ENCODE measurements around the gene ANKRD29.

Gene ANKRD29, protein sequence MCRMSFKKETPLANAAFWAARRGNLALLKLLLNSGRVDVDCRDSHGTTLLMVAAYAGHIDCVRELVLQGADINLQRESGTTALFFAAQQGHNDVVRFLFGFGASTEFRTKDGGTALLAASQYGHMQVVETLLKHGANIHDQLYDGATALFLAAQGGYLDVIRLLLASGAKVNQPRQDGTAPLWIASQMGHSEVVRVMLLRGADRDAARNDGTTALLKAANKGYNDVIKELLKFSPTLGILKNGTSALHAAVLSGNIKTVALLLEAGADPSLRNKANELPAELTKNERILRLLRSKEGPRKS
- total RNA-seq, result 0.35 to 0.52 (median 0.39) reads per million in 3 donors

GRCh38 chr18:23662309-23663263 lies at the start of gene ANKRD29:
ANKRD29 (minus strand) TSS chr18:23662911; CDS start chr18:23662730, 181 bp downstream.
- no peaks in the 10 kb centered on the region for H3K27me3 ChIP-seq (replicated peaks; ENCODE audit: control insufficient read depth, insufficient read depth, low read length, poor library complexity, severe bottlenecking)
- H3K27ac ChIP-seq (ENCODE audit: insufficient read depth, low read length, poor library complexity, severe bottlenecking), result no peak within 1 kb of the TSS
- H3K4me1 ChIP-seq (ENCODE audit: control insufficient read depth, insufficient read depth, low read length, poor library complexity, severe bottlenecking), result peaks cover 10% of the 10 kb centered on the region
- peak within 1 kb of the TSS; percentile 66 for H3K4me3 ChIP-seq (ENCODE audit: insufficient read depth, low read depth, low read length, poor library complexity, severe bottlenecking)
- DNase-seq, result peak; percentile 25 to 42 (median 32)
- H3K9me3 ChIP-seq (ENCODE audit: control insufficient read depth, low read length), result no peaks in the 10 kb centered on the region
- no peaks in the 10 kb centered on the region for H3K36me3 ChIP-seq (ENCODE audit: control insufficient read depth, insufficient read depth, low read length)

DNA sequence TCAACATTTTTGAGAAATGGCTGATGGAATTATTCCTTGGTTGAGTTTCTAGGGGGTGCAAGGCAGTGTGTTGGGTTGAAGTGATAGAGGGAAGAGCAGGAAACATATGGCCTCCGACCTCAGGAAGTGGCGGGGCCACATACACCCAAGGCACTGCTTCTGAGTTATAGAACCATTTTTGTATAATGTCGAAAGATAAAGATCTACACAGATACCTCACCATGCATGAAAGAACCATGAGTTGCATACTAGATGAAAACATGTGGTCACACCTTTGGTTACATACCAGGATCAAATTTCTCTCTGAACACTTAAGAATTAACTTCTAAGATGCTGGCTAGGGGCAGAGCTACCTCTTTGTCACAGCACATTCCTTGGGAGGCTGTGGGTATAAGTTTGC lies 49.7 kb upstream of the ANKRD29 start:
- Histone ChIP-seq H3K27ac (ENCODE audit: insufficient read depth, low read length, poor library complexity, severe bottlenecking) (no peak overlapping the region), H3K4me1 (ENCODE audit: control insufficient read depth, insufficient read depth, low read length, poor library complexity, severe bottlenecking) (no peaks in the 10 kb centered on the region), H3K9me3 (ENCODE audit: control insufficient read depth, low read length) (no peaks in the 10 kb centered on the region), H3K4me3 (ENCODE audit: insufficient read depth, low read depth, low read length, poor library complexity, severe bottlenecking) (no peak overlapping the region), H3K36me3 (ENCODE audit: control insufficient read depth, insufficient read depth, low read length) (no peaks in the 10 kb centered on the region), H3K27me3 (replicated peaks; ENCODE audit: control insufficient read depth, insufficient read depth, low read length, poor library complexity, severe bottlenecking) (no peaks in the 10 kb centered on the region)
- DNase-seq, result no peak

- H3K4me3 ChIP-seq (ENCODE audit: insufficient read depth, low read depth, low read length, poor library complexity, severe bottlenecking), result no peak overlapping the region
- DNase-seq, result no peak
- H3K36me3 ChIP-seq (ENCODE audit: control insufficient read depth, insufficient read depth, low read length), result no peaks in the 10 kb centered on the region
- no peaks in the 10 kb centered on the region for H3K9me3 ChIP-seq (ENCODE audit: control insufficient read depth, low read length)
- H3K27ac ChIP-seq (ENCODE audit: insufficient read depth, low read length, poor library complexity, severe bottlenecking), result no peak overlapping the region
- no peaks in the 10 kb centered on the region for H3K27me3 ChIP-seq (replicated peaks; ENCODE audit: control insufficient read depth, insufficient read depth, low read length, poor library complexity, severe bottlenecking)
- H3K4me1 ChIP-seq (ENCODE audit: control insufficient read depth, insufficient read depth, low read length, poor library complexity, severe bottlenecking), result no peaks in the 10 kb centered on the region
Measured at GRCh38 chr18:23711426-23711825, 48.7 kb upstream of the ANKRD29 start.

DNA sequence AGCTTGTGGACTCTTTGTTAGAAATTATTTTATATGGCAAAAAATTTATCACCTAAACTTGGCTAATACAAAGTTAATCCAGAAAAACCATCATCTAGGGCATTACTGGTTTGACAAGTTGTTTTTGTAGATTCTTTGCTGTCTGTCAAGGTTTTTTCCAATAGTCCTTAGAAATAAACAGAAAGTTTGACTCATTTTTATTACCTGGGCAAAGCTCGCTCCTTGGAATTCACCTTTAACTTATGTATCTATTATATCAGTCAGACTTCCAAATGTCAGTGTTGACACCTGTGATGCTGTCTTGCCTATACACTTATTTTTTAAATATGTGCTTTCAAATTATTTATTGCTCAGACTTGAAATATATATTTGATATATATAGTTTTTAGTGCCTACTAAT lies 48.2 kb upstream of the ANKRD29 start:
- no peak overlapping the region for H3K27ac ChIP-seq (ENCODE audit: insufficient read depth, low read length, poor library complexity, severe bottlenecking)

GRCh38 chr18:23710068-23710527 lies 47.4 kb upstream of the ANKRD29 start:
- Histone ChIP-seq H3K4me3 (ENCODE audit: insufficient read depth, low read depth, low read length, poor library complexity, severe bottlenecking) (no peak overlapping the region), H3K27ac (ENCODE audit: insufficient read depth, low read length, poor library complexity, severe bottlenecking) (no peak overlapping the region), H3K36me3 (ENCODE audit: control insufficient read depth, insufficient read depth, low read length) (no peaks in the 10 kb centered on the region), H3K4me1 (ENCODE audit: control insufficient read depth, insufficient read depth, low read length, poor library complexity, severe bottlenecking) (no peaks in the 10 kb centered on the region), H3K9me3 (ENCODE audit: control insufficient read depth, low read length) (no peaks in the 10 kb centered on the region), H3K27me3 (replicated peaks; ENCODE audit: control insufficient read depth, insufficient read depth, low read length, poor library complexity, severe bottlenecking) (no peaks in the 10 kb centered on the region)
- DNase-seq, result no peak

More for the DNA sequence above, 48.2 kb upstream of the ANKRD29 start:
- Histone ChIP-seq H3K4me1 (ENCODE audit: control insufficient read depth, insufficient read depth, low read length, poor library complexity, severe bottlenecking) (no peaks in the 10 kb centered on the region), H3K27me3 (replicated peaks; ENCODE audit: control insufficient read depth, insufficient read depth, low read length, poor library complexity, severe bottlenecking) (no peaks in the 10 kb centered on the region), H3K36me3 (ENCODE audit: control insufficient read depth, insufficient read depth, low read length) (no peaks in the 10 kb centered on the region), H3K4me3 (ENCODE audit: insufficient read depth, low read depth, low read length, poor library complexity, severe bottlenecking) (no peak overlapping the region), H3K9me3 (ENCODE audit: control insufficient read depth, low read length) (no peaks in the 10 kb centered on the region)
- DNase-seq, result no peak

- H3K36me3 ChIP-seq (ENCODE audit: control insufficient read depth, insufficient read depth, low read length), result no peaks in the 10 kb centered on the region
- no peaks in the 10 kb centered on the region for H3K4me1 ChIP-seq (ENCODE audit: control insufficient read depth, insufficient read depth, low read length, poor library complexity, severe bottlenecking)
- no peaks in the 10 kb centered on the region for H3K9me3 ChIP-seq (ENCODE audit: control insufficient read depth, low read length)
- no peak overlapping the region for H3K27ac ChIP-seq (ENCODE audit: insufficient read depth, low read length, poor library complexity, severe bottlenecking)
- DNase-seq, result no peak
- no peaks in the 10 kb centered on the region for H3K27me3 ChIP-seq (replicated peaks; ENCODE audit: control insufficient read depth, insufficient read depth, low read length, poor library complexity, severe bottlenecking)
- H3K4me3 ChIP-seq (ENCODE audit: insufficient read depth, low read depth, low read length, poor library complexity, severe bottlenecking), result no peak overlapping the region
Measured at GRCh38 chr18:23706971-23707640, 44.4 kb upstream of the ANKRD29 start.

- no peak overlapping the region for H3K27ac ChIP-seq (ENCODE audit: insufficient read depth, low read length, poor library complexity, severe bottlenecking)
- no peaks in the 10 kb centered on the region for H3K36me3 ChIP-seq (ENCODE audit: control insufficient read depth, insufficient read depth, low read length)
- no peaks in the 10 kb centered on the region for H3K4me1 ChIP-seq (ENCODE audit: control insufficient read depth, insufficient read depth, low read length, poor library complexity, severe bottlenecking)
- DNase-seq, result no peak
- no peaks in the 10 kb centered on the region for H3K27me3 ChIP-seq (replicated peaks; ENCODE audit: control insufficient read depth, insufficient read depth, low read length, poor library complexity, severe bottlenecking)
- H3K4me3 ChIP-seq (ENCODE audit: insufficient read depth, low read depth, low read length, poor library complexity, severe bottlenecking), result no peak overlapping the region
- H3K9me3 ChIP-seq (ENCODE audit: control insufficient read depth, low read length), result no peaks in the 10 kb centered on the region
Measured at GRCh38 chr18:23704806-23705205, 42.1 kb upstream of the ANKRD29 start.

DNA sequence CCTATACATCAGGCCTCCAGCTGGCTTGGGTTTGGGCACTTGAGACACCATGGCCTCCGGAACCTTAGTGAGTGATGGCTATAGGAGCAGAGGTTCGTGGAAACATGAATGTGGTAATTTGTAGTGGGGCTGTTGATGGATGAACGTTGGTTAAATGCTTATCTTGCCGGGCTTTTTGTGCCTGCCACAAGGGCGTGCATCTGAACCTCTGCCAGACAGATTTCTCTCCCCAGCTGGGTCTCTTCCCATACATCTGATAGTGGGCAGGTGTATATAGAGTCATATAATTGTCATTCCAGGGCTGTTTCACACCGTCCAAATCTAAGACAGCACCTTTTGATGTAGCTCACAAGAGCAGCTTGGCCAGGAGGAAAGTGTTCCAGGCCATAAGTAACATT lies 41.3 kb upstream of the ANKRD29 start:
- Histone ChIP-seq H3K4me1 (ENCODE audit: control insufficient read depth, insufficient read depth, low read length, poor library complexity, severe bottlenecking) (no peaks in the 10 kb centered on the region), H3K27me3 (replicated peaks; ENCODE audit: control insufficient read depth, insufficient read depth, low read length, poor library complexity, severe bottlenecking) (no peaks in the 10 kb centered on the region), H3K36me3 (ENCODE audit: control insufficient read depth, insufficient read depth, low read length) (no peaks in the 10 kb centered on the region), H3K4me3 (ENCODE audit: insufficient read depth, low read depth, low read length, poor library complexity, severe bottlenecking) (no peak overlapping the region), H3K27ac (ENCODE audit: insufficient read depth, low read length, poor library complexity, severe bottlenecking) (no peak overlapping the region), H3K9me3 (ENCODE audit: control insufficient read depth, low read length) (no peaks in the 10 kb centered on the region)
- DNase-seq, result no peak

- Histone ChIP-seq H3K4me3 (ENCODE audit: insufficient read depth, low read depth, low read length, poor library complexity, severe bottlenecking) (no peak overlapping the region), H3K27ac (ENCODE audit: insufficient read depth, low read length, poor library complexity, severe bottlenecking) (no peak overlapping the region), H3K27me3 (replicated peaks; ENCODE audit: control insufficient read depth, insufficient read depth, low read length, poor library complexity, severe bottlenecking) (no peaks in the 10 kb centered on the region), H3K9me3 (ENCODE audit: control insufficient read depth, low read length) (no peaks in the 10 kb centered on the region), H3K36me3 (ENCODE audit: control insufficient read depth, insufficient read depth, low read length) (no peaks in the 10 kb centered on the region), H3K4me1 (ENCODE audit: control insufficient read depth, insufficient read depth, low read length, poor library complexity, severe bottlenecking) (no peaks in the 10 kb centered on the region)
- DNase-seq, result no peak
Measured at GRCh38 chr18:23703057-23703986, 40.6 kb upstream of the ANKRD29 start.

All from effector memory CD4-positive, alpha-beta T cell (primary cell).